GM12878 (cell line): ENCODE data around the gene G3BP1. TPM values are rescaled to one million over a fixed set of nuclear protein-coding genes. Genes with fewer than 3 reads are reported as not detected.

Experiments used
- BHLHE40 ChIP-seq, 2 experiments: fragments of 450-650 bp in 1 of 2; IDR thresholded peaks; 2 replicates each; pipeline ENCODE4 v1.6.1; 2011 to 2017; ENCODE audit warnings: low read depth in 2 of 2, borderline replicate concordance in 1 of 2, improper control_type of control experiment in 1 of 2, low read length in 1 of 2, mild to moderate bottlenecking in 1 of 2
- CBFB ChIP-seq: IDR thresholded peaks from 2 replicates; pipeline ENCODE4 v1.6.1; 2016; ENCODE audit warnings: antibody characterized with exemption, low read depth
- EGR1 ChIP-seq, 2 experiments: IDR thresholded peaks; 1 replicate in 1 of 2; 2 replicates in 1 of 2; pipeline ENCODE4 v1.6.1; 2011 to 2012; ENCODE audit warnings: low read depth in 2 of 2, low read length in 2 of 2, borderline replicate concordance in 1 of 2, mild to moderate bottlenecking in 1 of 2, moderate library complexity in 1 of 2
- GABPA ChIP-seq: IDR thresholded peaks from 2 replicates; pipeline ENCODE4 v1.6.1; 2014; ENCODE audit warnings: antibody characterized with exemption, low read depth, mild to moderate bottlenecking, inconsistent platforms
- KLF5 ChIP-seq: fragments of 450-650 bp; IDR thresholded peaks from 2 replicates; pipeline ENCODE4 v1.6.1; 2014; ENCODE audit warnings: mild to moderate bottlenecking; ENCODE audit not compliant: partially characterized antibody
- POLR2AphosphoS5 ChIP-seq: IDR thresholded peaks from 2 replicates; pipeline ENCODE4 v1.6.1; 2011; ENCODE audit warnings: mild to moderate bottlenecking, low read length, inconsistent platforms
- RUNX3 ChIP-seq: IDR thresholded peaks from 2 replicates; pipeline ENCODE4 v1.6.1; 2012; ENCODE audit warnings: low read length, inconsistent platforms
- SMAD5 ChIP-seq: IDR thresholded peaks from 2 replicates; pipeline ENCODE4 v1.6.1; 2016; ENCODE audit warnings: antibody characterized with exemption, low read depth
- SUZ12 ChIP-seq: fragments of 200-600 bp; sonication (generic); IDR thresholded peaks from one replicate; pipeline ENCODE4 v1.6.1; 2018; ENCODE audit warnings: antibody characterized with exemption, mild to moderate bottlenecking; ENCODE audit not compliant: unreplicated experiment
- polyA plus RNA-seq, 11 experiments: library from polyadenylated mRNA; depleted of rRNA in 4 of 11; unstranded in 6 of 11; stranded (reverse) in 5 of 11; fragments of >200 nt; fragmentation: Nextera tagmentation in 4 of 11; fragmentation: Illumina TruSeq in 1 of 11; extraction: Ambion mirVana in 4 of 11; extraction: Trizol in 1 of 11; gene quantifications; 1 replicate in 1 of 11; 2 replicates in 10 of 11; pipeline versions ENCODE4 v1.2.1 to v1.2.3, GENCODE V29; 2011 to 2016; ENCODE audit warnings: inconsistent platforms in 2 of 11, missing spikeins in 2 of 11, low read depth in 1 of 11
- total RNA-seq, 4 experiments: library from RNA; depleted of rRNA in 3 of 4; stranded (reverse); fragments of >200 nt in 3 of 4; fragmentation: Illumina TruSeq in 1 of 4; extraction: Trizol in 1 of 4; gene quantifications; 2 replicates each; pipeline versions ENCODE4 v1.2.1 to v1.2.3, GENCODE V29; 2013 to 2021
- TF ChIP-seq, protein P1 (sequence below): fragments of 150-350 bp; IDR thresholded peaks from 2 replicates; pipeline ENCODE4 v1.6.1; 2014; ENCODE audit warnings: mild to moderate bottlenecking, low read depth, low read length
- TF ChIP-seq, protein P2 (sequence below): fragments of 450-650 bp; IDR thresholded peaks from 2 replicates; pipeline ENCODE4 v1.6.1; 2018; ENCODE audit warnings: borderline replicate concordance, mild to moderate bottlenecking; ENCODE audit not compliant: partially characterized antibody
- TF ChIP-seq, protein P3 (sequence below): IDR thresholded peaks from 2 replicates; pipeline ENCODE4 v1.6.1; 2011; ENCODE audit warnings: mild to moderate bottlenecking, low read depth, low read length, moderate library complexity; ENCODE audit not compliant: insufficient replicate concordance
- TF ChIP-seq, protein P4 (sequence below): IDR thresholded peaks from 2 replicates; pipeline ENCODE4 v1.6.1; 2012; ENCODE audit warnings: low read depth, low read length, improper control_type of control experiment
- TF ChIP-seq, protein P5 (sequence below): fragments of 450-650 bp; IDR thresholded peaks from 2 replicates; pipeline ENCODE4 v1.6.1; 2016; ENCODE audit warnings: mild to moderate bottlenecking
- TF ChIP-seq, protein P6 (sequence below): IDR thresholded peaks from 2 replicates; pipeline ENCODE4 v1.6.1; 2012; ENCODE audit warnings: mild to moderate bottlenecking, low read depth, low read length

The G3BP1 gene
- total and polyA plus RNA-seq, 10 of the 15 experiments (the other 5 are each of a cell fraction or from before 2014, with no cell fraction given), result 49.7 to 438 (median 148) TPM

DNA sequence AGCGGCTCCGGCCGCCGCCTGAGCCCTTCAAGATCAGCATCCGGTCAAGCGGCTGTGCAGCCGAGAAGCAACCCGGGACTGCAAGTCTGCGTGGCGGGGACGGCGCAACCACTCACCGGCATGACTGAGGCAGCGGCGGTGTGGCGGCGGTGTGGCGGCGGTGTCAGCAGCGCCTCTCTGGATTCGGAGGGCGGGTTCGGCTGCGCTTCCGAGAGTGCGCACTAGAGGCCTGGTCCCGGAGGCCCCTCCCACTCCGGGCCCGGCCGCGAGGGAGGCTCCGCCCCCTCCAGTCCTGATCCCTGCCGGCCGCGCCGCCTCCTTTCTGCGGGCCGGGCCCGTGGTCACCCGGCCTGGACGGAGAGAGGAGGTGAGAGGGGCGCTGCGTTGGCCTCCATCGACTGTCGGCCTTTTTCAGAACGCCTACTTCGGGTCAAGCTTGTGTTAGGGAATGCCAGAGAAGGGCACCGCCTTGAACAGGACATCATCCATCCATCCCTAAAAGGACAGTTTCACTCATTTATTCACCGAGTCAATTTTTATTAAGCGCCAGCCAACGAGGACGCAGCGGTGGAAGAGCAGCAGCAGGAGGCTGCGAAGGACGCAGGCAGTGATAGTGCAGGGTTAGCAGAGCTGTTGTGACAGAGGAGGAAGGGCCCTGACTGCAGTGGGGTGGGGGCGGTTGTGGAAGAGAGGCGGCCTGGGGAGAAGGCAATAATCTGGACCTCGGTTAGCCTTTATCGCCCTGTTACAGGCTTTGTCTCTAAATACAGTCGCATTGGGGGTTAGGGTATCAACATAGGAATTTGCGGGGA, 13.1 kb upstream of the G3BP1 start, which contains the start of gene ATOX1 (continued):
- TF ChIP-seq, protein P1, sequence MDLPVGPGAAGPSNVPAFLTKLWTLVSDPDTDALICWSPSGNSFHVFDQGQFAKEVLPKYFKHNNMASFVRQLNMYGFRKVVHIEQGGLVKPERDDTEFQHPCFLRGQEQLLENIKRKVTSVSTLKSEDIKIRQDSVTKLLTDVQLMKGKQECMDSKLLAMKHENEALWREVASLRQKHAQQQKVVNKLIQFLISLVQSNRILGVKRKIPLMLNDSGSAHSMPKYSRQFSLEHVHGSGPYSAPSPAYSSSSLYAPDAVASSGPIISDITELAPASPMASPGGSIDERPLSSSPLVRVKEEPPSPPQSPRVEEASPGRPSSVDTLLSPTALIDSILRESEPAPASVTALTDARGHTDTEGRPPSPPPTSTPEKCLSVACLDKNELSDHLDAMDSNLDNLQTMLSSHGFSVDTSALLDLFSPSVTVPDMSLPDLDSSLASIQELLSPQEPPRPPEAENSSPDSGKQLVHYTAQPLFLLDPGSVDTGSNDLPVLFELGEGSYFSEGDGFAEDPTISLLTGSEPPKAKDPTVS, result no peak
- no peak for TF ChIP-seq GABPA
- no peak for TF ChIP-seq SUZ12
- TF ChIP-seq, protein P2, sequence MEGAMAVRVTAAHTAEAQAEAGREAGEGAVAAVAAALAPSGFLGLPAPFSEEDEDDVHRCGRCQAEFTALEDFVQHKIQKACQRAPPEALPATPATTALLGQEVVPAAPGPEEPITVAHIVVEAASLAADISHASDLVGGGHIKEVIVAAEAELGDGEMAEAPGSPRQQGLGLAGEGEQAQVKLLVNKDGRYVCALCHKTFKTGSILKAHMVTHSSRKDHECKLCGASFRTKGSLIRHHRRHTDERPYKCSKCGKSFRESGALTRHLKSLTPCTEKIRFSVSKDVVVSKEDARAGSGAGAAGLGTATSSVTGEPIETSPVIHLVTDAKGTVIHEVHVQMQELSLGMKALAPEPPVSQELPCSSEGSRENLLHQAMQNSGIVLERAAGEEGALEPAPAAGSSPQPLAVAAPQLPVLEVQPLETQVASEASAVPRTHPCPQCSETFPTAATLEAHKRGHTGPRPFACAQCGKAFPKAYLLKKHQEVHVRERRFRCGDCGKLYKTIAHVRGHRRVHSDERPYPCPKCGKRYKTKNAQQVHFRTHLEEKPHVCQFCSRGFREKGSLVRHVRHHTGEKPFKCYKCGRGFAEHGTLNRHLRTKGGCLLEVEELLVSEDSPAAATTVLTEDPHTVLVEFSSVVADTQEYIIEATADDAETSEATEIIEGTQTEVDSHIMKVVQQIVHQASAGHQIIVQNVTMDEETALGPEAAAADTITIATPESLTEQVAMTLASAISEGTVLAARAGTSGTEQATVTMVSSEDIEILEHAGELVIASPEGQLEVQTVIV, result peak; percentile 48
- peak; percentile 94; the same call in 1 of the 2 replicates for TF ChIP-seq SMAD5
- TF ChIP-seq, protein P3, sequence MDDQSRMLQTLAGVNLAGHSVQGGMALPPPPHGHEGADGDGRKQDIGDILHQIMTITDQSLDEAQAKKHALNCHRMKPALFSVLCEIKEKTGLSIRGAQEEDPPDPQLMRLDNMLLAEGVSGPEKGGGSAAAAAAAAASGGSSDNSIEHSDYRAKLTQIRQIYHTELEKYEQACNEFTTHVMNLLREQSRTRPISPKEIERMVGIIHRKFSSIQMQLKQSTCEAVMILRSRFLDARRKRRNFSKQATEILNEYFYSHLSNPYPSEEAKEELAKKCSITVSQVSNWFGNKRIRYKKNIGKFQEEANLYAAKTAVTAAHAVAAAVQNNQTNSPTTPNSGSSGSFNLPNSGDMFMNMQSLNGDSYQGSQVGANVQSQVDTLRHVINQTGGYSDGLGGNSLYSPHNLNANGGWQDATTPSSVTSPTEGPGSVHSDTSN, result no peak
- TF ChIP-seq, protein P4, sequence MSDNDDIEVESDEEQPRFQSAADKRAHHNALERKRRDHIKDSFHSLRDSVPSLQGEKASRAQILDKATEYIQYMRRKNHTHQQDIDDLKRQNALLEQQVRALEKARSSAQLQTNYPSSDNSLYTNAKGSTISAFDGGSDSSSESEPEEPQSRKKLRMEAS, result peak; percentile 44; the same call in 1 of the 2 replicates
- TF ChIP-seq, protein P5, sequence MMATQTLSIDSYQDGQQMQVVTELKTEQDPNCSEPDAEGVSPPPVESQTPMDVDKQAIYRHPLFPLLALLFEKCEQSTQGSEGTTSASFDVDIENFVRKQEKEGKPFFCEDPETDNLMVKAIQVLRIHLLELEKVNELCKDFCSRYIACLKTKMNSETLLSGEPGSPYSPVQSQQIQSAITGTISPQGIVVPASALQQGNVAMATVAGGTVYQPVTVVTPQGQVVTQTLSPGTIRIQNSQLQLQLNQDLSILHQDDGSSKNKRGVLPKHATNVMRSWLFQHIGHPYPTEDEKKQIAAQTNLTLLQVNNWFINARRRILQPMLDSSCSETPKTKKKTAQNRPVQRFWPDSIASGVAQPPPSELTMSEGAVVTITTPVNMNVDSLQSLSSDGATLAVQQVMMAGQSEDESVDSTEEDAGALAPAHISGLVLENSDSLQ, result peak; percentile 46; the same call in 1 of the 2 replicates
- peak; percentile 33 for TF ChIP-seq KLF5
- TF ChIP-seq BHLHE40 (IDR thresholded peaks at IDR 0.05; ENCODE audit: borderline replicate concordance in 1 of 2, low read depth in 2 of 2, low read length in 1 of 2), result peak in 1 of 2 experiments; percentile 50; a peak in 2 of 4 replicates
- peak in 1 of 2 experiments; percentile 28; a peak in 1 of 3 replicates for TF ChIP-seq EGR1 (IDR thresholded peaks at IDR 0.05; ENCODE audit: borderline replicate concordance in 1 of 2, low read depth in 2 of 2, low read length in 2 of 2)
- peak; percentile 98 for TF ChIP-seq POLR2AphosphoS5
- TF ChIP-seq CBFB, result peak; percentile 49; the same call in 1 of the 2 replicates
- TF ChIP-seq, protein P6, sequence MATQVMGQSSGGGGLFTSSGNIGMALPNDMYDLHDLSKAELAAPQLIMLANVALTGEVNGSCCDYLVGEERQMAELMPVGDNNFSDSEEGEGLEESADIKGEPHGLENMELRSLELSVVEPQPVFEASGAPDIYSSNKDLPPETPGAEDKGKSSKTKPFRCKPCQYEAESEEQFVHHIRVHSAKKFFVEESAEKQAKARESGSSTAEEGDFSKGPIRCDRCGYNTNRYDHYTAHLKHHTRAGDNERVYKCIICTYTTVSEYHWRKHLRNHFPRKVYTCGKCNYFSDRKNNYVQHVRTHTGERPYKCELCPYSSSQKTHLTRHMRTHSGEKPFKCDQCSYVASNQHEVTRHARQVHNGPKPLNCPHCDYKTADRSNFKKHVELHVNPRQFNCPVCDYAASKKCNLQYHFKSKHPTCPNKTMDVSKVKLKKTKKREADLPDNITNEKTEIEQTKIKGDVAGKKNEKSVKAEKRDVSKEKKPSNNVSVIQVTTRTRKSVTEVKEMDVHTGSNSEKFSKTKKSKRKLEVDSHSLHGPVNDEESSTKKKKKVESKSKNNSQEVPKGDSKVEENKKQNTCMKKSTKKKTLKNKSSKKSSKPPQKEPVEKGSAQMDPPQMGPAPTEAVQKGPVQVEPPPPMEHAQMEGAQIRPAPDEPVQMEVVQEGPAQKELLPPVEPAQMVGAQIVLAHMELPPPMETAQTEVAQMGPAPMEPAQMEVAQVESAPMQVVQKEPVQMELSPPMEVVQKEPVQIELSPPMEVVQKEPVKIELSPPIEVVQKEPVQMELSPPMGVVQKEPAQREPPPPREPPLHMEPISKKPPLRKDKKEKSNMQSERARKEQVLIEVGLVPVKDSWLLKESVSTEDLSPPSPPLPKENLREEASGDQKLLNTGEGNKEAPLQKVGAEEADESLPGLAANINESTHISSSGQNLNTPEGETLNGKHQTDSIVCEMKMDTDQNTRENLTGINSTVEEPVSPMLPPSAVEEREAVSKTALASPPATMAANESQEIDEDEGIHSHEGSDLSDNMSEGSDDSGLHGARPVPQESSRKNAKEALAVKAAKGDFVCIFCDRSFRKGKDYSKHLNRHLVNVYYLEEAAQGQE, result 0 out of 2 replicates have a peak, but pooled peaks have one; percentile 31
- peak; percentile 31 for TF ChIP-seq RUNX3
